Osteoblast (primary cell): Measurements from ENCODE around the gene CARMIL3. TPM values are rescaled to one million over a fixed set of nuclear protein-coding genes. Genes with fewer than 3 reads are reported as not detected.

Source experiments
- DNase-seq: peaks from one replicate; pipeline ENCODE4 v3.0.0; 2011; ENCODE audit warnings: low spot score, mixed read lengths; ENCODE audit not compliant: insufficient read length; ENCODE audit errors: missing footprints
- H2AFZ ChIP-seq: 2 replicates; pipeline ENCODE4 v1.6.0; 2011; ENCODE audit warnings: mild to moderate bottlenecking, low read length
- H3K27ac ChIP-seq: 2 replicates; pipeline ENCODE4 v1.5.1; 2011; ENCODE audit warnings: mild to moderate bottlenecking, low read depth, low read length, moderate library complexity
- H3K27me3 ChIP-seq: 2 replicates; pipeline ENCODE4 v1.6.0; 2012; ENCODE audit warnings: mild to moderate bottlenecking, control low read depth, inconsistent platforms, low read length, moderate library complexity; ENCODE audit not compliant: insufficient read depth
- H3K36me3 ChIP-seq: 2 replicates; pipeline ENCODE4 v1.5.1; 2011; ENCODE audit warnings: mild to moderate bottlenecking, low read length, control low read depth, moderate library complexity; ENCODE audit not compliant: insufficient read depth
- H3K4me1 ChIP-seq: 2 replicates; pipeline ENCODE4 v1.5.1; 2011; ENCODE audit warnings: mild to moderate bottlenecking, low read length, control low read depth, moderate library complexity; ENCODE audit not compliant: insufficient read depth
- H3K4me2 ChIP-seq: 2 replicates; pipeline ENCODE4 v1.6.0; 2011; ENCODE audit warnings: mild to moderate bottlenecking, low read length; ENCODE audit not compliant: insufficient read depth
- H3K4me3 ChIP-seq: fragments of 200-600 bp; sonication (generic); 3 replicates; pipeline ENCODE4 v1.5.1; 2012; ENCODE audit warnings: mild to moderate bottlenecking, low read length, inconsistent platforms; ENCODE audit not compliant: insufficient read depth
- H3K79me2 ChIP-seq: 2 replicates; pipeline ENCODE4 v1.6.0; 2012; ENCODE audit warnings: mild to moderate bottlenecking, low read length, control low read depth, inconsistent platforms; ENCODE audit not compliant: insufficient read depth
- H3K9me3 ChIP-seq: 2 replicates; pipeline ENCODE4 v1.5.1; 2011; ENCODE audit warnings: low read depth, low read length, control low read depth
- H4K20me1 ChIP-seq: 2 replicates; pipeline ENCODE4 v1.6.0; 2012; ENCODE audit warnings: mild to moderate bottlenecking, low read length, control low read depth; ENCODE audit not compliant: insufficient read depth
- CTCF ChIP-seq: IDR thresholded peaks from 2 replicates; pipeline ENCODE4 v1.5.1; 2011; ENCODE audit warnings: mild to moderate bottlenecking, low read depth, low read length, moderate library complexity; ENCODE audit errors: extremely low read depth
- total RNA-seq: library from RNA; depleted of rRNA; stranded (reverse); fragments of >200 nt; gene quantifications from 2 replicates; pipeline ENCODE4 v1.2.3, GENCODE V29; 2012

Gene CARMIL3
- total RNA-seq, 1 donor: not detected

GRCh38 chr14:24113379-24113800 is 61.6 kb downstream of the CARMIL3 start:
- Histone ChIP-seq H3K4me2 (peak overlapping the region; percentile 96), H3K27me3 (no peaks in the 10 kb centered on the region), H3K36me3 (peaks cover 14% of the 10 kb centered on the region), H3K4me1 (peaks cover 14% of the 10 kb centered on the region), H2AFZ (peak overlapping the region; percentile 82), H3K79me2 (peaks cover 13% of the 10 kb centered on the region), H3K27ac (peak overlapping the region; percentile 98), H3K4me3 (peak overlapping the region; percentile 82), H4K20me1 (no peaks in the 10 kb centered on the region), H3K9me3 (no peaks in the 10 kb centered on the region)
- TF ChIP-seq CTCF: no peak
- DNase-seq: no peak

DNA sequence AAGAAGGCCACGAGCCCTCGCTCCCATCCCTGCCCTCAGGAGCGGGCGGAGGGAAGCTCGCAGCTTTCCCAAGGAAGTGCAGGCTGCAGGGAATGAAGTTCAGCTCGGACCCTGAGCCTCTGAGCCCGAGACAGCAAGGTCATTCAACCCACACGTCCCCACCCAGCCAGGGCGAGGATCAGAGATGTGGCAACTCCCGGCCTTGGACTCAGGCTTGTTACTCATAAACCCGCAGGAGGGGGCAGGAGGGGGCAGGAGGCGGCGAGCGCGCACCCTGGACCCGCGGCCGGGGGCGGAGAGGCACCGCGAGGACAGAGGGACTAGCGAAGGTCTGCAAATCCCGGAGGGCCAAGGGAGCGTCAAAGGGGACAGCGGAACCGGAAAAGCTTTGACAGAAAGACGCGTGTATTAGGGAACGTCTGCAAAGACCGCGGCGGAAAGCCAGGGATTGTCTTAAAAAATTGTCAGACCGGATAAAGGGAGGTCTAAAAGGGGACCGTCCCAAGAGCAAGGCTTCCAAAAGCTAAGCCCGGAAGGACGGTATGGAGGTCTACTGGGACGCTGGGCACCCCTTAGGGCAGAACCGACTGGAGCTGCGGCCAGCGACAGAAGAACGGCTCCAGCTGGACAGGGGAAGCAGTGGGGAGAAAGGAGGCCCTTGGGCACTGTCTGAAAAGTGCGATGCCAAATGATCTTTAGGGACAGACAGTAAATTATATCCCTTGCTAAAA is 62.2 kb downstream of the CARMIL3 start:
- Histone ChIP-seq H2AFZ (peak overlapping the region; percentile 82), H3K9me3 (no peaks in the 10 kb centered on the region), H3K27ac (peak overlapping the region; percentile 98), H3K27me3 (no peaks in the 10 kb centered on the region), H3K79me2 (peaks cover 13% of the 10 kb centered on the region), H3K4me2 (peak overlapping the region; percentile 96), H3K4me3 (peak overlapping the region; percentile 82), H4K20me1 (no peaks in the 10 kb centered on the region), H3K4me1 (peaks cover 14% of the 10 kb centered on the region), H3K36me3 (peaks cover 20% of the 10 kb centered on the region)
- peak; percentile 92 for DNase-seq
- no peak for TF ChIP-seq CTCF

DNA sequence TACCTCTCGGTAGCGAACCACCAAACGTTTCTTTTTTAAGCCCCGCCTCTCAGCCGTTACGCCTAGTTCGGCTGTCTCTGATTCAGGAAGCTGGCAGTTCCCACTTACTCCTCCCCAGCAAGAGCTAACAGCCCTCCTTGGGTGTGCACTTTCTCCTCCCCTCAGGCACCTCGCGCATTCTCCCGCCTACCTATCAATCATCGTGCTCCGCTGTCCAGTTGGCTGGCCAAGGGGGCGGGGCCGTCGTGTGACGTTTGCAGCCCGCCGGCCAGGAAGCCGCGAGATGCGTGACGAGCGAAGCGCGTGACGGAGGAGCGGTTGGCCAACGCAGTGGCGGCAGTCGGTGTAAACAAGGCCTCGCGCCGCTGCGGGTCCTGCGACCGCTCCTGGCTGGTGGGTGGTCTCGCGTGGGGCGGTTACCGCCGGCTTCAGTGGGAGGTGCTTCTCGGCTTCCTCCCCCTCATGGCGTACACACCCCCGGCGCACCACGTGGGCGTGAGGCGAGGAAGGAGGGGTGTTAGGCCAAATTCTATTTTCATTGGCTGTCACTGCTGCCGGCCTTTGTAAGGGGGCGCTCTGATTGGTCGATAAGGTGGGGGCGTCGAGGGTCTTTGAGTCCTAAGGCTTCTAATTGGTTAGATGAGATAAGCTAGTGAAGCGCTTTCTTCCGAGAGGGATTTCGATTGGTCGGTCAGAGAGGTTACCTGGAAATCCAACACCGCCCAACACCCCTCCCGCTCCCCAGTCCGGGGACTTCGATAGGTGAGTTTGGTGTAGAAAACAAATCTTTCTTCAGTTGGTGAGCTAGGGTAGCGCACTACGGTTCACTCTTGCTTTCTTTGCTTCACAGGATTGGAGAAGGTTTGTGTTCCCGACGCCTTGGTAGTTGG is 63.0 kb downstream of the CARMIL3 start, which contains the start of the genes DCAF11 and NRL:
Gene DCAF11, plus strand, starts transcription at position 246 of the 890 bp plus-strand sequence. CDS start 818 bp downstream, outside the sequence.
Gene NRL, minus strand, starts transcription at position 418 of the 890 bp plus-strand sequence. CDS start 32,101 bp downstream, outside the sequence.
- no peak for TF ChIP-seq CTCF
- Histone ChIP-seq H3K4me2 (peak within 1 kb of the TSS; percentile 96), H4K20me1 (no peaks in the 10 kb centered on the region), H3K27me3 (no peaks in the 10 kb centered on the region), H2AFZ (peak within 1 kb of the TSS; percentile 87), H3K4me1 (peaks cover 14% of the 10 kb centered on the region), H3K36me3 (peaks cover 27% of the 10 kb centered on the region), H3K4me3 (peak within 1 kb of the TSS; percentile 82), H3K27ac (peak within 1 kb of the TSS; percentile 98), H3K9me3 (no peaks in the 10 kb centered on the region), H3K79me2 (peaks cover 13% of the 10 kb centered on the region)
- DNase-seq: peak; percentile 99
